B cell (primary cell): Measurements from ENCODE around the gene EIF5A.

Experiments used
- CTCF ChIP-seq: fragments of 200-600 bp; IDR thresholded peaks from one replicate; pipeline ENCODE4 v1.8.0; 2022; ENCODE audit warnings: antibody characterized with exemption, mild to moderate bottlenecking
- EZH2 ChIP-seq: IDR thresholded peaks from 2 replicates; pipeline ENCODE4 v1.6.1; 2012; ENCODE audit warnings: borderline replicate concordance, low read depth, mild to moderate bottlenecking, moderate library complexity, low read length; ENCODE audit not compliant: insufficient read depth, poor library complexity, severe bottlenecking

DNA sequence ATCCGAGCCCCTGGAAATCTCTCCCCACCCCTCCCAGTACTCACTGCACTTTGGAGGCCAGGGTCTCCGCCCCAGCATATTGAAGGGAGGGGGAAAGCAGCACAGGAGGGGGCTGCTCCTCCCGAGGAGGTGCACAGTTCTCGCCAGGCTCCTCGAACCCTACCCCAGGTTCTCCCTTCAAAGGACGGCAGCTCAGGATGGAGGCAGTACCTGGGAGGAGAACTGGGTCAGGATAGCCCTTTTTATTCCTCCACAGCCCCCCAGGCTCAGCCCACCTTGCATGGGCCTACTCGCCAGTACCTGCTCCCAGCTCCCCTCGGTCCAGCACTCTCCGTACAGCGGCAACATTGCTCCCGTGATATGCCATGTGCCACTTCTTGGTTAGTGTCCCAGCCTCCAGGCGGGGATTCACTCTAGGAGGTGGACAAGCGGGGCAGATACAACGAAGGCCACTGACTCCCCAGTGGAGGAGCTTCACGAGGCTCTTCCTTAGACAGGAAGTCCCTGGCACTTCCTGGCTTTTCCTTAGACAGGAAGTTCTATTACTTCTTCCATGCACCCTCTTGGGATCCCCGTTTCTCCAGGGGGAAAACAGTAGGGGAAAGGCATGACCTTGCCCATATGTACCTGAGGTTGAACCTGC is 9.9 kb downstream of the EIF5A start:
- TF ChIP-seq CTCF, result no peak
- no peak for TF ChIP-seq EZH2
